ENCODE results near the gene GART.

GART gene

GRCh38 chr21:33552999-33553598 lies 11.2 kb upstream of the GART start:
- DNase-seq = no peak

- no peak for DNase-seq
These were observed 10.4 kb upstream of the GART start for GRCh38 chr21:33552093-33552998.

- no peak for DNase-seq
These were observed 9.7 kb upstream of the GART start for GRCh38 chr21:33551664-33552063.

GRCh38 chr21:33550772-33551660 lies 9.1 kb upstream of the GART start:
- no peak for DNase-seq

- no peak for DNase-seq
These were observed 8.2 kb upstream of the GART start for GRCh38 chr21:33549848-33550771.

GRCh38 chr21:33546086-33546485 lies 4.2 kb upstream of the GART start:
- DNase-seq = no peak

- DNase-seq = no peak
These were observed 2.7 kb upstream of the GART start for GRCh38 chr21:33544451-33545195.

GRCh38 chr21:33543505-33544129 lies 1.7 kb upstream of the GART start:
- DNase-seq = no peak

- DNase-seq = peak; percentile 91 to 96 (median 94)
These were observed 955 bp upstream of the GART start, which contains the start of gene SON for GRCh38 chr21:33542640-33543504. Gene SON (plus strand): TSS chr21:33543038. CDS start chr21:33543093, 55 bp downstream.

GRCh38 chr21:33541105-33541711 lies 709 bp downstream of the GART start:
- DNase-seq = no peak

GRCh38 chr21:33540711-33541104 lies 1.2 kb downstream of the GART start:
- DNase-seq = no peak

- DNase-seq = no peak
These were observed 2.3 kb downstream of the GART start for GRCh38 chr21:33539616-33540015.

- no peak for DNase-seq
These were observed 4.7 kb downstream of the GART start for GRCh38 chr21:33537212-33537611.

GRCh38 chr21:33531007-33531406 lies 10.9 kb downstream of the GART start:
- DNase-seq = no peak

GRCh38 chr21:33522953-33523349 lies 19.0 kb downstream of the GART start:
- no peak for DNase-seq

- no peak for DNase-seq
These were observed 19.5 kb downstream of the GART start for GRCh38 chr21:33522297-33522952.

- no peak for DNase-seq
These were observed 23.0 kb downstream of the GART start for GRCh38 chr21:33518899-33519298.

GRCh38 chr21:33514229-33514628 lies 27.7 kb downstream of the GART start:
- no peak for DNase-seq

GRCh38 chr21:33512481-33512880 lies 29.4 kb downstream of the GART start:
- DNase-seq = no peak

Measured in activated CD4-positive, CD25-positive, alpha-beta regulatory T cell (primary cell).